Peyer's patch (tissue), 4 donors: ENCODE results near the gene PSMG1. TPM values are rescaled to one million over a fixed set of nuclear protein-coding genes. Genes with fewer than 3 reads are reported as not detected.

Experiments used
- DNase-seq, 3 donors: peaks; one replicate each; pipeline ENCODE4 v3.0.0-alpha.2; 2017 to 2019
- H3K27ac ChIP-seq, 4 donors: fragments of 200-600 bp; sonication (generic); one replicate each; pipeline ENCODE4 v1.5.1; 2016 to 2019
- H3K27me3 ChIP-seq, 2 donors: fragments of 200-600 bp; sonication (generic); one replicate each; pipeline ENCODE4 v1.5.1; 2019
- H3K36me3 ChIP-seq, 3 donors: fragments of 200-600 bp; sonication (generic); one replicate each; pipeline ENCODE4 v1.5.1; 2016 to 2019
- H3K4me1 ChIP-seq, 4 donors: fragments of 200-600 bp; sonication (generic); one replicate each; pipeline ENCODE4 v1.5.1; 2016 to 2019
- H3K4me3 ChIP-seq, 4 donors: fragments of 200-600 bp; sonication (generic); 1 replicate in 3 of 4; 2 replicates in 1 of 4; pipeline ENCODE4 v1.5.1; 2016 to 2019; ENCODE audit warnings: mild to moderate bottlenecking in 1 of 4
- H3K9me3 ChIP-seq, 4 donors: fragments of 200-600 bp; sonication (generic); one replicate each; pipeline ENCODE4 v1.5.1; 2016 to 2019; ENCODE audit warnings: mild to moderate bottlenecking in 1 of 4
- CTCF ChIP-seq, 6 experiments: fragments of 450-650 bp in 4 of 6; fragments of 200-600 bp in 2 of 6; sonication (generic) in 1 of 6; IDR thresholded peaks; one replicate each; pipeline ENCODE4 v1.5.1; 2017 to 2019; ENCODE audit warnings: antibody characterized with exemption in 6 of 6, mild to moderate bottlenecking in 3 of 6, moderate library complexity in 1 of 6
- POLR2A ChIP-seq, 2 donors: fragments of 450-650 bp; IDR thresholded peaks; one replicate each; pipeline ENCODE4 v1.5.1; 2017; ENCODE audit warnings: antibody characterized with exemption in 2 of 2, mild to moderate bottlenecking in 2 of 2, moderate library complexity in 2 of 2
- total RNA-seq, 4 donors: library from RNA; depleted of rRNA; stranded (reverse); fragments of >200 nt; gene quantifications; one replicate each; pipeline ENCODE4 v1.1.0, GENCODE V29; 2016

Gene PSMG1
- total RNA-seq, 4 donors from 2014 or later = 8.3 to 17.0 (median 13.4) TPM

- DNase-seq = no peak
- Histone ChIP-seq H3K27ac (no peak overlapping the region), H3K4me3 (no peak overlapping the region), H3K4me1 (peaks cover 0 to 4% (median 0%) of the 10 kb centered on the region in 4 donors), H3K36me3 (peaks cover 0 to 67% (median 0%) of the 10 kb centered on the region in 3 donors), H3K9me3 (no peaks in the 10 kb centered on the region), H3K27me3 (no peaks in the 10 kb centered on the region)
- no peak for TF ChIP-seq CTCF (IDR thresholded peaks at IDR 0.05)
- no peak for TF ChIP-seq POLR2A (IDR thresholded peaks at IDR 0.05)
These were observed 13.1 kb upstream of the PSMG1 start for GRCh38 chr21:39196310-39196709.

GRCh38 chr21:39193380-39193779, 10.1 kb upstream of the PSMG1 start:
- H3K27ac ChIP-seq = no peak overlapping the region
- H3K4me3 ChIP-seq = no peak overlapping the region
- no peak for TF ChIP-seq CTCF (IDR thresholded peaks at IDR 0.05)
- TF ChIP-seq POLR2A (IDR thresholded peaks at IDR 0.05) = no peak
- no peak for DNase-seq
- H3K36me3 ChIP-seq = peaks cover 0 to 38% (median 0%) of the 10 kb centered on the region in 3 donors
- peaks cover 0 to 4% (median 0%) of the 10 kb centered on the region in 4 donors for H3K4me1 ChIP-seq
- H3K9me3 ChIP-seq = no peaks in the 10 kb centered on the region
- no peaks in the 10 kb centered on the region for H3K27me3 ChIP-seq

GRCh38 chr21:39189857-39190604, 6.8 kb upstream of the PSMG1 start:
- no peaks in the 10 kb centered on the region for H3K27me3 ChIP-seq
- no peaks in the 10 kb centered on the region for H3K9me3 ChIP-seq
- no peak overlapping the region for H3K4me3 ChIP-seq
- H3K27ac ChIP-seq = no peak overlapping the region
- no peak for DNase-seq
- H3K4me1 ChIP-seq = peaks cover 0 to 4% (median 0%) of the 10 kb centered on the region in 4 donors
- H3K36me3 ChIP-seq = peaks cover 0 to 12% (median 0%) of the 10 kb centered on the region in 3 donors
- TF ChIP-seq CTCF (IDR thresholded peaks at IDR 0.05) = no peak
- no peak for TF ChIP-seq POLR2A (IDR thresholded peaks at IDR 0.05)

GRCh38 chr21:39188521-39189139, 5.4 kb upstream of the PSMG1 start:
- peaks cover 0 to under 1% (median 0%) of the 10 kb centered on the region in 4 donors for H3K4me1 ChIP-seq
- no peaks in the 10 kb centered on the region for H3K9me3 ChIP-seq
- no peaks in the 10 kb centered on the region for H3K27me3 ChIP-seq
- no peak for TF ChIP-seq CTCF (IDR thresholded peaks at IDR 0.05)
- TF ChIP-seq POLR2A (IDR thresholded peaks at IDR 0.05) = no peak
- H3K27ac ChIP-seq = no peak overlapping the region
- DNase-seq = no peak
- H3K36me3 ChIP-seq = no peaks in the 10 kb centered on the region
- H3K4me3 ChIP-seq = no peak overlapping the region

GRCh38 chr21:39187141-39187540, 3.9 kb upstream of the PSMG1 start:
- DNase-seq = no peak
- Histone ChIP-seq H3K9me3 (no peaks in the 10 kb centered on the region), H3K4me3 (no peak overlapping the region), H3K27ac (no peak overlapping the region), H3K27me3 (no peaks in the 10 kb centered on the region), H3K36me3 (no peaks in the 10 kb centered on the region), H3K4me1 (peaks cover 0 to 5% (median 0%) of the 10 kb centered on the region in 4 donors)
- TF ChIP-seq CTCF (IDR thresholded peaks at IDR 0.05) (no peak), POLR2A (IDR thresholded peaks at IDR 0.05) (no peak)
